KBM-7 (cell line): ENCODE results near the gene ARPIN.
"Not testable (repeated sequence)": the region's sequence is repeated elsewhere in the genome, so short reads cannot be mapped to it uniquely, and the experiment has no call there.

Source experiments
- DNase-seq: peaks from one replicate; pipeline ENCODE4 v3.0.0-alpha.2; 2015
- in situ Hi-C: fragments of 300-500 bp; cut with MboI; formaldehyde crosslinking; loops from 2 replicates; pipeline ENCODE4 v1.14.3; 2020; ENCODE audit warnings: low sequenced_read_pairs, low pct_unique_long_range_greater_than_20kb, mixed read lengths

Gene ARPIN

GRCh38 chr15:89857673-89858072, 55.1 kb downstream of the ARPIN start:
- DNase-seq: no peak
- in situ Hi-C loops: no loop called here

- in situ Hi-C loops: no loop called here
Observed at GRCh38 chr15:89855948-89856347, 56.8 kb downstream of the ARPIN start.

GRCh38 chr15:89854863-89855262, 57.9 kb downstream of the ARPIN start:
- in situ Hi-C loops: not testable (repeated sequence)

More at GRCh38 chr15:89855948-89856347, 56.8 kb downstream of the ARPIN start:
- DNase-seq: no peak

GRCh38 chr15:89852342-89852995, 60.3 kb downstream of the ARPIN start:
- in situ Hi-C loops: no loop called here
- no peak for DNase-seq

More at GRCh38 chr15:89854863-89855262, 57.9 kb downstream of the ARPIN start:
- not testable (repeated sequence) for DNase-seq

GRCh38 chr15:89851673-89852341, 60.9 kb downstream of the ARPIN start:
- in situ Hi-C loops: no loop called here
- DNase-seq: peak; percentile 42

GRCh38 chr15:89848970-89849292, 63.8 kb downstream of the ARPIN start:
- in situ Hi-C loops: no loop called here
- no peak for DNase-seq

GRCh38 chr15:89847101-89847500, 65.7 kb downstream of the ARPIN start:
- in situ Hi-C loops: no loop called here
- DNase-seq: no peak

GRCh38 chr15:89845305-89845893, 67.4 kb downstream of the ARPIN start:
- in situ Hi-C loops: no loop called here
- DNase-seq: no peak
